HG03558 (cell line): ENCODE measurements around the gene USP24.
A peak's percentile ranks its signal among the peaks of the same experiment; 100 is the strongest.
"Not testable (repeated sequence)": the region's sequence is repeated elsewhere in the genome, so short reads cannot be mapped to it uniquely, and the experiment has no call there.

ENCODE experiments used
- ATAC-seq: cut with Tn5 transposase; IDR thresholded peaks from one replicate; pipeline ENCODE4 v1.9.1; 2021; ENCODE audit warnings: moderate number of reproducible peaks; ENCODE audit not compliant: unreplicated experiment; ENCODE audit errors: extremely low read depth

Gene USP24

DNA sequence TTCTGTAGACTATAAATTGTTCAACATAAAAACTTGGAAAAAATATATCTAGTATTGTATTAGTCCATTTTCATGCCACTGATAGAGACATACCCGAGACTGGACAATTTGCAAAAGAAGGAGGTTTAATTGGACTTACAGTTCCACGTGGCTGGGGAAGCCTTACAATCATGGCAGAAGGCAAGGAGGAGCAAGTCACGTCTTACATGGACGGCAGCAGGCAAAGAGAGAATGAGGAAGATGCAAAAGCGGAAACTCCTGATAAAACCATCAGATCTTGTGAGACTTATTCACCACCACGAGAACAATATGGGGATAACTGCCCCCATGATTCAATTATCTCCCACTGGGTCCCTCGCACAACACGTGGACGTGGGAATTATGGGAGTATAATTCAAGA lies 15.4 kb downstream of the USP24 start:
- ATAC-seq, result not testable (repeated sequence)

- ATAC-seq, result no peak
Observed at GRCh38 chr1:55198044-55198443, 17.1 kb downstream of the USP24 start.

- no peak for ATAC-seq
Observed at GRCh38 chr1:55197099-55197498, 18.1 kb downstream of the USP24 start.

- ATAC-seq, result no peak
Observed at GRCh38 chr1:55196433-55197035, 18.6 kb downstream of the USP24 start.

DNA sequence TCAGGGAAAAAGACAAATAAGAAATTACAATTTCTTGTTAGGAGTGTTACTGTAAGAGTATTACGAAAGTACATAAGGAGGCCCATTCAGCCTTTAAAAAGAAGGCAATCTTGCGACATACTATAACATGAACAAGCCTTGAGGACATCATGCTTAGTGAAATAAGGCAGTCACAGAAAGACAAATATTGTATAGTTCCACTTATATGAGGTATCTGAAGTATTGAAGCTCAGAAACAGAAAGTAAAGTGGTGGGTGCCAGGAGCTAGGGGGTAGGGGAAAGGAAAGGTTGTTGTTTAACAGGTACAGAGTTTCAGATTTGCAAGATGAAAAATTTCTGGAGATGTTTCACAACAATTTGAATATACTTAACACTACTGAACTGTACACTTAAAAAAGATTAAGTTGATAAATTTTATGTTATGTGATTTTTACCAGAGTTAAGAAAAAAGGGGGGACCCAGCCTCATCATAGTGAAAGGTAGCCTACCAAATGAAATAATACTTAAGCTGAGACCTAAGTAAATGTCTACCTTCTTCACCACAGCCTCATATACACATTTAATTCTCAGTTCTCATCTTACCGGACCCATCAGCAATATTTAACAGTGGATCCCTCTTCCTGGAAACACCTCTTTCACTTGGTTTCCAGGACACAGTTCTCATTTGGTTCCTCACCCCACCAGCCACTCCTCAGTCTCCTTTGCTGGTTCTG lies 19.5 kb downstream of the USP24 start:
- peak; percentile 46 for ATAC-seq

GRCh38 chr1:55194851-55195250 lies 20.3 kb downstream of the USP24 start:
- ATAC-seq, result no peak

GRCh38 chr1:55192093-55192492 lies 23.1 kb downstream of the USP24 start:
- no peak for ATAC-seq

GRCh38 chr1:55191219-55191952 lies 23.8 kb downstream of the USP24 start:
- ATAC-seq, result not testable (repeated sequence)

- no peak for ATAC-seq
Observed at GRCh38 chr1:55190109-55190508, 25.1 kb downstream of the USP24 start.

DNA sequence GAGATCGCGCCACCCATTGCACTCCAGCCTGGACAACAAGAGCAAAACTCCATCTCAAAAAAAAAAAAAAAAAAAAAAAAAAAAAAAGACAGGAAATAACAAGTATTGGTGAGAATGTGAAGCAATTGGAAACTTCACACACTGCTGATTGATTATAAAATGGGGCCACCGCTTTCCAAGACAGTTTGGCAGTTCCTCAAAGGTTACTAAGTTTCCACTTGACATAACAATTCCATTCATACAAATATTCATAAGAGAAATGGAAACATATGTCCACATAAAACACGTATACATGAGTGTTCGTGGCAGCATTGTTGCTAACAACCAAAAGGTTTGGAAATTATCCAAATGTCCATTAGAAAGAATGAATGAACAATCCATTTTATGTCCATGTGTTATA lies 26.3 kb downstream of the USP24 start:
- ATAC-seq, result no peak

DNA sequence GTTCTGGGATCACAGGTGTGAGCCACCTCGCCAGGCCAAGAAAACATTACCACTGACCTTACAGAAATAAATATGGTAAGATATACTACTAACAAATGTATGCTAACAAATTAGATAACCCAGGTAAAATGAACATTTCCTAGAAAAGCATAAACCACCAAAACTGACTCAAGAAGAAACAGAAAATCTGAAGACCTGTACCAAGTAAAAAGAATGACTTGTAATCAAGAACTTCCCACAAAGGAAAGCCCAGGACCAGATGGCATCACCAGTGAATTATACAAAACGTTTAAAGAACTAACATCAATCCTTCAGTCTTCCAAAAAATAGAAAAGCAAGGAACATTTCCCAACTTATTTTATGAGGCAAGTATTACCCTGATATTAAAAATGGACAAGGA lies 29.3 kb downstream of the USP24 start:
- ATAC-seq, result no peak

GRCh38 chr1:55184859-55185258 lies 30.3 kb downstream of the USP24 start:
- ATAC-seq, result no peak

DNA sequence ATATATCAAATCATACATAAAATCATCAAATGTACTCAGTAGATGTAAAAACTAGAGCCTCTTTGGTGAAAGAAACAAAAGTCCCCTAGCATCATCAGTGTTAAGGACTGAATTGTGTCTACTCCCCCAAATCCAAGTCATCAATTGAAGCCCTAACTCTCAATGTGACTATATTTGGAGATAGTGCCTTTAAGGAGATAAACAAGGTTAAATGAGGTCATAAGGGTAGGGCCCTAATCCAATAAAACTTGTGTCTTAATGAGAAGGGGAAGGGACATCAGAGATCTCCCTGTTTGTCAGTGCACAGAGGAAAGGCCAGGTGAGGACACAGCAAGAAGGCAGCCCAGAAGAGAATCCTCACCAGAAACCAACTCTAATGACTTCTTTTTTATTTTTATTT lies 33.5 kb downstream of the USP24 start:
- ATAC-seq, result no peak

DNA sequence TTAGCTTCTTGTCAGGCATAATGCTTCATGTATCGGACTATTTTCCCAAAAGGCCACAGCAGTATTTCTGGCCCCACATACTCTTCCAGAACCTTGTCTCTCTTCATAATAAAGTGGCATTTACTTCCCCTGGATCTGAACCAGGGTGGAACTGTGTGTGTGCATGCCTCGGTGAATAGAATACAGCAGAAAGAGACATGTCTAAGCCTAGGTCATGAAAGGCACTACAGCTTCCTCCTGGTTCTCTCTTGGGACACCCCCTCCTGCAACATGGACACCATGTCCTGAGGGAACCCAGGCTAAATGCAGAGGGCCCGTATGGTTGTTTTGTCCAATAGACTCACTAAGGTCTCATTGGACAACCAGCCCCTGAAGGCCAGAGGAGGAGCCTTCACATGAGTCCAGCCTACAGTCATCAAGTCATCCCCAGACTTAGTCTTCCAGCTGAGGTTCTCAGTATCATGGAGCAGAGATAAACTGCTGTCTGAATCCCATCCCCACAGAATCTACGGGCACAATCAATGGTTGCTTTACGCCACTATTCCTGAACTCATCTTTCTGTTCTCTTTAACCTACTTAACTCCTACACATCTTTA lies 35.0 kb downstream of the USP24 start:
- ATAC-seq, result no peak

DNA sequence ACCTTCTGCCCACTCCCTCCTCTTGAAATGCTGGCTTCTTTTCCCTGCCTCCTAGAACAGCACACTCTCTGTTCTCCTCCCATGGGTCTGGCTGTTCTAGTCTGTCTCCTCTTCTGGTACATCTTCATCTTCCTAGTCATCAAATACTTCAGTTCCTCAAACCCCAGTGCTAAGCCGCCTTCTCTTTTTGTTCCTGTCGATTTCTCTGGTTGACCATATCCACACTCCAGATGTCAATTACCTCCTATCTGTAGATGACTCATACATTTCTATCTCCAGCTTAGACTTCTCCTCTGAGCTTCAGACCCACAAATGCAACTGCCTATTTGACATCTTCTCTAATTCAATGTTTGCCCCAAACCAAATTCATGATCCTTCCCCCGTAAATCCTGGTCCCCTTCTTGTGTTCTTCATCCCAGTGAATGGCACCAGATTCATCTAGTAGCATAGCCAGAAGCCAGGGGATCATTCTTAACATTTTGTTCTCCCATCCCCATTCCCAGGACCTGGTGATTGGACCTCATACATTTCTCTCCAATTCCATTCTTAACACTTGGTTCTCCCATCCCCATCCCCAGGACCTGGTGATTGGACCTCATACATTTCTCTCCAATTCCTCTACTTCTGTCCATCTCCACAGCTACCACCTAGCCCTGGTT lies 35.9 kb downstream of the USP24 start:
- ATAC-seq, result no peak

- ATAC-seq, result no peak
Observed at GRCh38 chr1:55172687-55173086, 42.5 kb downstream of the USP24 start.

- no peak for ATAC-seq
Observed at GRCh38 chr1:55172272-55172671, 42.9 kb downstream of the USP24 start.

DNA sequence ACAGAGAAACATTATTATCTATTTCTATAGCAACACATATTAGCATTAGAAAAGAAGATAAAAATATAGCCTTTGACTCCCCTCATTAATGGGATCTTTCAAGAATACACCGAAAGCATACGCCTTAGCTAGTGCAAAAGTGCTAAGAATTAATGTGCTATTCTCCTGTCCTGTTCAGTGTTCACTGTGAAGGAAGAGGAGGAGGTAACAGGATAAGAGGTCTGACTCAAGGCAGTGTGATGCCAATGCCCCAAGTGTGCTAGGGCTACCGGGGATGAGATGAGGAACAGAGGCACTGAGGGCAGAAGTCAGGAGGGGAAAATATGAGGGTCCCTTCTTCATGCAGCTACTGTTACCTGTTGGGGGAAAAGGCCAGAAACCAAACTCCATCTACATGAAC lies 43.5 kb downstream of the USP24 start:
- ATAC-seq, result no peak

- ATAC-seq, result no peak
Observed at GRCh38 chr1:55170426-55170825, 44.7 kb downstream of the USP24 start.

GRCh38 chr1:55169126-55169525 lies 46.0 kb downstream of the USP24 start:
- ATAC-seq, result no peak

DNA sequence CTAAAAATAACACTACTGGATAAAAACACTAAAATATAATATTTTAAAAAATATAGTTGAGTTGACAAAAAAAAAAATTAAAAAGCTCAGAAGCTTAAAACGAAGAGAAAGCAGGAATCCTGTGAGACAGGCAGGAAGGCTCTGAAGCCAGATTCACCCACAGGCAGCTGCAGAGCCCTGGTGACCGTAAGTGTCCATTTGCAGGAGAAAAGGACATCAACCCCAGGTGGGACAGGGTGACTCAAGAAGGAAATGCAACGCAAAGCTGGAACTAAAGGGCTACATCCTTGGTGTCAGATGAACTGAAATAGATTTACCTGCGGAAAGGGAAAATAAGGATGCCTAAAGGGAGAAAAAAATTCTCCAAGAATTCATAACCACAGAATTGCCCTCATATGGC lies 46.8 kb downstream of the USP24 start:
- ATAC-seq, result no peak
